Activated naive CD4-positive, alpha-beta T cell (primary cell): Measurements from ENCODE around the gene PPM1M.

Source experiments
- DNase-seq, 4 experiments: peaks; one replicate each; lab custom pipeline; 2025; lab: John Stamatoyannopoulos, UW

PPM1M gene

GRCh38 chr3:52230889-52231499 lies 14.6 kb upstream of the PPM1M start:
- no peak for DNase-seq

GRCh38 chr3:52231502-52232278 lies 13.9 kb upstream of the PPM1M start:
- DNase-seq: peak; percentile 80 to 94 (median 88)

- peak in 1 of 4 experiments; percentile 21 for DNase-seq
Observed at GRCh38 chr3:52232279-52233107, 13.1 kb upstream of the PPM1M start.

GRCh38 chr3:52233108-52233591 lies 12.4 kb upstream of the PPM1M start:
- DNase-seq: no peak

- no peak for DNase-seq
Observed at GRCh38 chr3:52233968-52234367, 11.6 kb upstream of the PPM1M start.

- DNase-seq: no peak
Observed at GRCh38 chr3:52234516-52235447, 10.8 kb upstream of the PPM1M start.

GRCh38 chr3:52236424-52236886 lies 9.1 kb upstream of the PPM1M start:
- DNase-seq: no peak

GRCh38 chr3:52237006-52237656 lies 8.4 kb upstream of the PPM1M start:
- no peak for DNase-seq

GRCh38 chr3:52237657-52238172 lies 7.8 kb upstream of the PPM1M start:
- no peak for DNase-seq

- no peak for DNase-seq
Observed at GRCh38 chr3:52238193-52238760, 7.3 kb upstream of the PPM1M start.

GRCh38 chr3:52238761-52239701 lies 6.5 kb upstream of the PPM1M start, which contains the start of gene TWF2:
Gene TWF2 (minus strand): TSS chr3:52239158. CDS start chr3:52239016, 142 bp downstream.
- DNase-seq: peak; percentile 64 to 81 (median 72)

- no peak for DNase-seq
Observed at GRCh38 chr3:52240059-52240885, 5.3 kb upstream of the PPM1M start.

GRCh38 chr3:52240886-52241370 lies 4.6 kb upstream of the PPM1M start:
- DNase-seq: no peak

GRCh38 chr3:52242039-52242438 lies 3.5 kb upstream of the PPM1M start:
- no peak for DNase-seq

- DNase-seq: no peak
Observed at GRCh38 chr3:52243791-52244628, 1.5 kb upstream of the PPM1M start.

- DNase-seq: no peak
Observed at GRCh38 chr3:52246264-52246620, 683 bp downstream of the PPM1M start.
